SU-DHL-6 (cell line): ENCODE results near the gene CIB4.

Experiments used
- H2AFZ ChIP-seq: fragments of 200-600 bp; sonication (generic); 2 replicates; pipeline ENCODE4 v1.6.1; 2014; ENCODE audit warnings: low read depth, mild to moderate bottlenecking, moderate library complexity, mixed read lengths, antibody characterized with exemption, low read length; ENCODE audit not compliant: severe bottlenecking
- H3F3A ChIP-seq: fragments of 200-600 bp; shearing (Covaris generic); 2 replicates; pipeline ENCODE4 v1.6.0; 2016; ENCODE audit warnings: antibody characterized with exemption, mild to moderate bottlenecking; ENCODE audit not compliant: insufficient read depth
- H3K27ac ChIP-seq: fragments of 200-600 bp; sonication (generic); 2 replicates; pipeline ENCODE4 v1.5.1; 2016; ENCODE audit warnings: low read depth, mild to moderate bottlenecking, low read length, moderate library complexity, mixed read lengths
- H3K27me3 ChIP-seq: fragments of 200-600 bp; sonication (generic), shearing (Covaris generic); 2 replicates; pipeline ENCODE4 v1.6.0; 2014; ENCODE audit warnings: mild to moderate bottlenecking, low read length
- H3K36me3 ChIP-seq: fragments of 200-600 bp; sonication (generic); 2 replicates; pipeline ENCODE4 v1.6.1; 2014; ENCODE audit warnings: mild to moderate bottlenecking, low read length, mixed read lengths
- H3K4me2 ChIP-seq: fragments of 300-600, 200-600 bp; shearing (Covaris generic), sonication (generic); 2 replicates; pipeline ENCODE4 v1.6.0; 2014; ENCODE audit warnings: low read length, low read depth, mild to moderate bottlenecking; ENCODE audit not compliant: poor library complexity, severe bottlenecking
- H3K4me3 ChIP-seq: fragments of 200-600 bp; sonication (generic); 2 replicates; pipeline ENCODE4 v1.5.1; 2014; ENCODE audit warnings: antibody characterized with exemption, low read length, mild to moderate bottlenecking, mixed read lengths; ENCODE audit not compliant: insufficient read depth, poor library complexity, severe bottlenecking
- H3K79me2 ChIP-seq: fragments of 200-600 bp; sonication (generic); 2 replicates; pipeline ENCODE4 v1.6.1; 2014; ENCODE audit warnings: mild to moderate bottlenecking, low read length, moderate library complexity; ENCODE audit not compliant: insufficient read depth
- H3K9ac ChIP-seq: fragments of 200-600 bp; sonication (generic); 2 replicates; pipeline ENCODE4 v1.7.0; 2014; ENCODE audit warnings: mild to moderate bottlenecking, low read length
- H3K9me2 ChIP-seq: fragments of 200-600 bp; sonication (generic); replicated peaks from 2 replicates; pipeline ENCODE4 v1.6.1; 2014; ENCODE audit warnings: low read length; ENCODE audit not compliant: insufficient read depth
- H3K9me3 ChIP-seq: fragments of 200-600 bp; sonication (generic); 2 replicates; pipeline ENCODE4 v1.6.1; 2014; ENCODE audit warnings: low read length, mixed read lengths; ENCODE audit not compliant: insufficient read depth
- H4K20me1 ChIP-seq: fragments of 200-600 bp; sonication (generic); 2 replicates; pipeline ENCODE4 v1.6.1; 2014; ENCODE audit warnings: low read depth, mild to moderate bottlenecking, antibody characterized with exemption, low read length, moderate library complexity, mixed read lengths
- CTCF ChIP-seq: fragments of 200-600 bp; sonication (generic); IDR thresholded peaks from one replicate; pipeline ENCODE4 v1.5.1; 2017; ENCODE audit warnings: antibody characterized with exemption, mild to moderate bottlenecking, low read length, moderate library complexity; ENCODE audit not compliant: insufficient read depth, poor library complexity, severe bottlenecking
- EZH2phosphoT487 ChIP-seq: fragments of 200-600 bp; sonication (generic), shearing (Covaris generic); conservative IDR thresholded peaks from 2 replicates; pipeline ENCODE4 v1.6.1; 2018; ENCODE audit warnings: mild to moderate bottlenecking, antibody characterized with exemption, low read length, moderate library complexity, mixed read lengths

CIB4 gene

DNA sequence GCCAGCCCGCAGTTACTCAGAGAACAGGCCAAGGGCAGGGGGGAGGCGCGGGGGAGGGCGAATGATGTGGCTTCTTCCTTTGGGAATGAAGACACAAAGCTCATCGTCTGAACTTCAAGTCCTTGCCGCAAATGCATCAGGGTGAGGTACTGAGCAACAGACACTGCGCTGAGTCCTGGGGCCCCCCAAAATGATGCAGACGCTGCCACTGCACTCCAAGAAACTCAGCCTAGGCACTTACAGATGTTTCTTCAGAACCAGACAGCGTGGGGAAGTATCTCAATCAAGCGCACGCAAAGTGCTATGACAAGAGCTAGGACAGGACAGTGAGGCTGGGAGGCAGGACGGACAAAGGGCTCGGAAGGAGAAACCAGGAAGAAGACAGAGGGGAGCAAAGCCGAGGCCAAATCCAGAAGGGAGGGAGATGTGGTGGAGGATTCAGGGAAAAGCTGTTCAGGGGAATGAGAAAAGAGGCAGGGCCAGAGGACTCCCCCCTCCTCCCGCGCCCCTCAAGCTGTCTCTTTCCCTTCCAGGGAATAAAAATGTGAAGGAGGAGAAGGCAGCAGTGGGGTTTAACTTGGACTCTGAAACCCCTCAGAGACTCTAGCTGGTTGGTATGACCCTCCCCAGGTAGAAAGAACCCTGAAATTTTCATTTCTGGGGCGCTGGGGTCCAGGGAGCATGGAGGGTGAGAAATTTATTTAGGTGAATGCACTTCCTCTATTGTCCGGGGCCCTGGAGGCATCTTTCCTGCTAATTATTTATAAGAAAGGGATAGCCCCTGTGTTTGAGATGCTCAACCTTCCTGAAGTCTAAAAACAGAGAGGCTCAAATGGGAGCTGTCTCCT, 34.9 kb downstream of the CIB4 start:
- Histone ChIP-seq H3K9me3 (no peaks in the 10 kb centered on the region), H3K9ac (no peak overlapping the region), H2AFZ (no peak overlapping the region), H3F3A (no peaks in the 10 kb centered on the region), H3K27ac (no peak overlapping the region), H3K9me2 (no peaks in the 10 kb centered on the region), H4K20me1 (no peaks in the 10 kb centered on the region), H3K4me2 (no peak overlapping the region), H3K27me3 (peaks cover 2% of the 10 kb centered on the region; the same call in 1 of the 2 replicates), H3K79me2 (no peaks in the 10 kb centered on the region), H3K36me3 (no peaks in the 10 kb centered on the region), H3K4me3 (no peak overlapping the region)
- TF ChIP-seq CTCF (no peak), EZH2phosphoT487 (no peak)

DNA sequence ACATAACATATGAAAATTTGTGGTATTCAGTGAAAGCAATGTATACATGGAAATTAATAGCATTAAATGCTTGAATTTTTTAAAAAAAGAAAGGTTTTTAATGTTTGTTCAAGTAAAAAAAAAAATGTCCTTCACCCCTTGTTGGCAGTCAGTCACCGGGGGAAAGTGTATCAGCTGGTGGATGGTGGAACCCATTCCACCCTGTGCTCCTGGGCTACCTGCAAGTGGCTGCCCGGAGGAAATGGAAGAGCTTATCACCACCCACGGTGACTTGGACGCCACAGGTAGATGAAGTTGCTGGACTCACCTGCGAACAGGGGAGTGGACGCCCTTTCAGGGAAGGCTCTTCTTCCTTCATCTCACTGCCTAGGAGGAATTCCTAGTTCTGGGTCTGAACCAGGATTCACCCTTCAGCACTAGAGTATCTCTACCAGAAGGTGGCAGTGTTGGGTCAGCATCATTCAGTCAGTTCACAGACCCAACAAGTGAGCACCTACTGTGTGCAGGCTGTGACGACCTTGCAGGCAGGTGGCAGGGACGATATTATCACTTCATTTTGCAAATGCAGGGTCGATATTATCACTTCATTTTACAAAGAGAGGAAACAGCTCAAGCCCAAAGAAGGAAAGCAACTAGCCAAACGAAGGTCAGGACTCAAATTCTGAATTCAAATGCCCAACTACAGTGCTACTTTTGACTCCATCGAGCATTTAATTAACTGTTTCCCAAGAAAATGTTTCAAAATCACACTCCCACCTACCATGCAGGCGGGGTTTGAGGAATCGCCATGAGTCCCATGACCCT, 35.8 kb downstream of the CIB4 start:
- Histone ChIP-seq H3K27me3 (peaks cover 2% of the 10 kb centered on the region; the same call in 1 of the 2 replicates), H3K79me2 (no peaks in the 10 kb centered on the region), H3K4me3 (no peak overlapping the region), H3F3A (no peaks in the 10 kb centered on the region), H4K20me1 (no peaks in the 10 kb centered on the region), H3K9me2 (no peaks in the 10 kb centered on the region), H2AFZ (no peak overlapping the region), H3K9ac (no peak overlapping the region), H3K9me3 (no peaks in the 10 kb centered on the region), H3K36me3 (no peaks in the 10 kb centered on the region), H3K27ac (no peak overlapping the region), H3K4me2 (no peak overlapping the region)
- TF ChIP-seq EZH2phosphoT487 (no peak), CTCF (peak; percentile 74)

DNA sequence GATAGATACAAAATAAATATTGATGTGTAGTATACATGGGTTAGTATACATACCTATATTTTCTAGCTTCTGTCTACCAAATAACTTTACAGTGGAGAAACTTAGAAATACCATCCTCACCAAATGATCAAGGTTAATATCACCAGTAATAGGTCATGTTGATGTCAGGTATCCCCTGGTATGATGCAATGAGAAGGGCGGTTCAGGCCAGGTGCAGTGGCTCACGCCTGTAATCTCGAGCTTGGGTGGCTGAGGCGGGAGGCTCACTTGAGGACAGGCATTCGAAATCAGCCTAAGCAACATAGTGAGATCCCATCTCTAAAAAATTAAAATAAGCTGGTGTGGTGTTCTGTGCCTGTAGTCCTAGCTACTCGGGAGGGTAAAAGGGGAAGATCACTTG, 38.6 kb downstream of the CIB4 start:
- no peaks in the 10 kb centered on the region for H3K9me3 ChIP-seq
- H3K9ac ChIP-seq: no peak overlapping the region
- H3K36me3 ChIP-seq: no peaks in the 10 kb centered on the region
- H3K27ac ChIP-seq: no peak overlapping the region
- H3K4me3 ChIP-seq: no peak overlapping the region
- no peaks in the 10 kb centered on the region for H3K79me2 ChIP-seq
- H3K27me3 ChIP-seq: peaks cover 2% of the 10 kb centered on the region; the same call in 1 of the 2 replicates
- H4K20me1 ChIP-seq: no peaks in the 10 kb centered on the region
- TF ChIP-seq CTCF: no peak
- TF ChIP-seq EZH2phosphoT487: no peak
- H3F3A ChIP-seq: no peaks in the 10 kb centered on the region
- H2AFZ ChIP-seq: no peak overlapping the region
- no peaks in the 10 kb centered on the region for H3K9me2 ChIP-seq
- no peak overlapping the region for H3K4me2 ChIP-seq
